IMR-90 (cell line): ENCODE measurements around the gene VPS33A. TPM values are rescaled to one million over a fixed set of nuclear protein-coding genes. Genes with fewer than 3 reads are reported as not detected.

Experiments used
- ATAC-seq: fragments of 200-7000 bp; cut with Tn5 transposase; 2 replicates; pipeline ENCODE4 v1.9.1; 2020; ENCODE audit warnings: low read depth, mild to moderate bottlenecking, moderate library complexity
- BruUV-seq: library from RNA; stranded (reverse); fragments of 400-500 nt; replicated peaks from 2 replicates; lab custom pipeline; 2021; lab: Mats Ljungman, UMichigan
- CTCF ChIA-PET: fragments of 300-600 bp; formaldehyde crosslinking; extraction: SDS; loops from one replicate; lab custom pipeline; 2021; ENCODE audit warnings: antibody characterized with exemption; lab: Yijun Ruan, JAX
- POLR2A ChIA-PET: fragments of 300-600 bp; sonication (Branson Sonifier 250); formaldehyde crosslinking; loops from one replicate; lab custom pipeline; 2022; ENCODE audit warnings: antibody characterized with exemption; ENCODE audit not compliant: unreplicated experiment; lab: Charles Lee
- DNase-seq: peaks from one replicate; pipeline ENCODE4 v3.0.0; 2013
- H2AFZ ChIP-seq: replicated peaks from 2 replicates; pipeline ENCODE3; 2013; ENCODE audit warnings: low read length, mild to moderate bottlenecking; ENCODE audit not compliant: poor library complexity
- H2AK5ac ChIP-seq: 2 replicates; pipeline ENCODE4 v1.6.1; 2013; ENCODE audit warnings: low read depth, low read length, inconsistent platforms
- H2AK9ac ChIP-seq: replicated peaks from 2 replicates; pipeline ENCODE3; 2013; ENCODE audit warnings: mild to moderate bottlenecking, low read depth, low read length, moderate library complexity; ENCODE audit not compliant: poor library complexity
- H2BK120ac ChIP-seq: 2 replicates; pipeline ENCODE4 v1.6.1; 2013; ENCODE audit warnings: low read depth, low read length, inconsistent platforms
- H2BK15ac ChIP-seq: 3 replicates; pipeline ENCODE4 v1.6.1; 2013; ENCODE audit warnings: low read depth, low read length, inconsistent platforms
- H2BK20ac ChIP-seq: 2 replicates; pipeline ENCODE4 v1.6.1; 2013; ENCODE audit warnings: low read depth, mild to moderate bottlenecking, inconsistent platforms, low read length, moderate library complexity
- H2BK5ac ChIP-seq: 2 replicates; pipeline ENCODE4 v1.6.1; 2013; ENCODE audit warnings: mild to moderate bottlenecking, low read depth, low read length, inconsistent platforms; ENCODE audit not compliant: poor library complexity, severe bottlenecking
- H3K14ac ChIP-seq: replicated peaks from 2 replicates; pipeline ENCODE4 v1.6.1; 2013; ENCODE audit warnings: low read depth, low read length, inconsistent platforms
- H3K18ac ChIP-seq: 2 replicates; pipeline ENCODE4 v1.6.1; 2013; ENCODE audit warnings: low read depth, low read length, control low read depth
- H3K23ac ChIP-seq: 2 replicates; pipeline ENCODE4 v1.6.1; 2013; ENCODE audit warnings: low read depth, low read length, inconsistent platforms
- H3K27ac ChIP-seq: 2 replicates; pipeline ENCODE4 v1.5.1; 2013; ENCODE audit warnings: mild to moderate bottlenecking, control low read depth, low read length; ENCODE audit not compliant: insufficient read depth
- H3K27me3 ChIP-seq: 2 replicates; pipeline ENCODE4 v1.6.1; 2013; ENCODE audit warnings: low read length; ENCODE audit not compliant: control insufficient read depth, insufficient read depth
- H3K36me3 ChIP-seq: 2 replicates; pipeline ENCODE4 v1.6.1; 2013; ENCODE audit warnings: low read length, mixed read lengths; ENCODE audit not compliant: control insufficient read depth, insufficient read depth
- H3K4ac ChIP-seq: 2 replicates; pipeline ENCODE4 v1.6.1; 2013; ENCODE audit warnings: low read depth, low read length, inconsistent platforms
- H3K4me1 ChIP-seq: 2 replicates; pipeline ENCODE4 v1.6.1; 2013; ENCODE audit warnings: low read length, mixed read lengths; ENCODE audit not compliant: control insufficient read depth, insufficient read depth
- H3K4me2 ChIP-seq: 2 replicates; pipeline ENCODE4 v1.6.1; 2013; ENCODE audit warnings: low read depth, mild to moderate bottlenecking, control low read depth, low read length, moderate library complexity
- H3K4me3 ChIP-seq: 2 replicates; pipeline ENCODE4 v1.5.1; 2013; ENCODE audit warnings: low read depth, mild to moderate bottlenecking, control low read depth, low read length, moderate library complexity; ENCODE audit not compliant: insufficient read depth
- H3K56ac ChIP-seq: 2 replicates; pipeline ENCODE4 v1.6.1; 2013; ENCODE audit warnings: low read length, inconsistent platforms; ENCODE audit not compliant: insufficient read depth; ENCODE audit errors: extremely low read depth
- H3K79me1 ChIP-seq, 2 experiments: 2 replicates each; pipeline ENCODE4 v1.6.1; 2013; ENCODE audit warnings: low read length in 2 of 2, inconsistent platforms in 1 of 2, low read depth in 1 of 2
- H3K9ac ChIP-seq: 2 replicates; pipeline ENCODE4 v1.6.1; 2013; ENCODE audit warnings: low read depth, low read length, control low read depth
- H3K9me1 ChIP-seq: 2 replicates; pipeline ENCODE4 v1.6.1; 2013; ENCODE audit warnings: low read length, inconsistent platforms; ENCODE audit not compliant: insufficient read depth
- H3K9me3 ChIP-seq: 2 replicates; pipeline ENCODE4 v1.6.1; 2013; ENCODE audit warnings: low read length; ENCODE audit not compliant: control insufficient read depth, insufficient read depth
- H4K20me1 ChIP-seq: 2 replicates; pipeline ENCODE4 v1.6.1; 2013; ENCODE audit warnings: low read length, inconsistent platforms; ENCODE audit not compliant: insufficient read depth
- H4K5ac ChIP-seq: 2 replicates; pipeline ENCODE4 v1.6.1; 2013; ENCODE audit warnings: mild to moderate bottlenecking, low read depth, low read length, control low read depth
- H4K8ac ChIP-seq, 2 experiments: 2 replicates each; pipeline ENCODE4 v1.6.1; 2013; ENCODE audit warnings: low read depth in 2 of 2, low read length in 2 of 2, control low read depth in 1 of 2, inconsistent platforms in 1 of 2
- H4K91ac ChIP-seq: 2 replicates; pipeline ENCODE4 v1.6.1; 2013; ENCODE audit warnings: low read depth, low read length, inconsistent platforms; ENCODE audit not compliant: insufficient read depth
- BHLHE40 ChIP-seq: fragments of 150-350 bp; IDR thresholded peaks from 2 replicates; pipeline ENCODE4 v1.6.1; 2016; ENCODE audit warnings: mild to moderate bottlenecking, low read depth, low read length
- CEBPB ChIP-seq: IDR thresholded peaks from 2 replicates; pipeline ENCODE4 v1.6.1; 2012; ENCODE audit warnings: low read depth, low read length, improper control_type of control experiment
- CHD1 ChIP-seq: IDR thresholded peaks from 2 replicates; pipeline ENCODE4 v1.6.1; 2012; ENCODE audit warnings: low read depth, low read length, improper control_type of control experiment
- FOS ChIP-seq: fragments of 150-350 bp; IDR thresholded peaks from 2 replicates; pipeline ENCODE4 v1.6.1; 2016; ENCODE audit warnings: low read depth, low read length
- MAFK ChIP-seq: IDR thresholded peaks from 2 replicates; pipeline ENCODE4 v1.6.1; 2012; ENCODE audit warnings: low read depth, low read length, improper control_type of control experiment
- MAZ ChIP-seq: IDR thresholded peaks from 2 replicates; pipeline ENCODE4 v1.6.1; 2012; ENCODE audit warnings: low read depth, mild to moderate bottlenecking, low read length, improper control_type of control experiment, moderate library complexity, borderline replicate concordance
- NFE2L2 ChIP-seq: fragments of 150-350 bp; IDR thresholded peaks from 2 replicates; pipeline ENCODE4 v1.6.1; 2016; ENCODE audit warnings: low read depth, mild to moderate bottlenecking, low read length
- POLR2A ChIP-seq: IDR thresholded peaks from 2 replicates; pipeline ENCODE4 v1.6.1; 2012; ENCODE audit warnings: mild to moderate bottlenecking, low read depth, low read length
- RAD21 ChIP-seq: IDR thresholded peaks from 2 replicates; pipeline ENCODE4 v1.6.1; 2012; ENCODE audit warnings: low read length, improper control_type of control experiment
- RCOR1 ChIP-seq: IDR thresholded peaks from 2 replicates; pipeline ENCODE4 v1.6.1; 2012; ENCODE audit warnings: mild to moderate bottlenecking, low read length, improper control_type of control experiment; ENCODE audit not compliant: insufficient replicate concordance
- RFX5 ChIP-seq: IDR thresholded peaks from 2 replicates; pipeline ENCODE4 v1.8.0; 2012; ENCODE audit warnings: low read depth, mild to moderate bottlenecking, low read length, moderate library complexity
- SMC3 ChIP-seq: fragments of 150-350 bp; IDR thresholded peaks from 2 replicates; pipeline ENCODE4 v1.6.1; 2016; ENCODE audit warnings: low read depth, mild to moderate bottlenecking, antibody characterized with exemption, low read length, moderate library complexity
- WGBS, 2 experiments: methylation state at CpG; one replicate each; pipeline versions ENCODE4 v1.1.5 to v1.1.7; 2013; ENCODE audit warnings: missing lambda C conversion rate in 2 of 2; ENCODE audit not compliant: insufficient read length in 1 of 2; ENCODE audit errors: extremely low coverage in 2 of 2; 5-methylcytosine and 5-hydroxymethylcytosine counted together
- dilution Hi-C: fragments of 300-500 bp; cut with HindIII; formaldehyde crosslinking; loops from one replicate; pipeline ENCODE4 v1.14.3; 2018; ENCODE audit warnings: low sequenced_read_pairs; ENCODE audit not compliant: unreplicated experiment
- in situ Hi-C: fragments of 300-500 bp; cut with MboI; formaldehyde crosslinking; loops from 3 replicates; pipeline ENCODE4 v1.14.3; 2019; ENCODE audit warnings: low sequenced_read_pairs, inconsistent platforms, mixed read lengths
- intact Hi-C: fragments of 100-400 bp; cut with micrococcal nuclease; formaldehyde crosslinking; loops from 2 replicates; pipeline ENCODE4 v1.10.0; 2022
- polyA plus RNA-seq, 3 experiments: library from polyadenylated mRNA; depleted of rRNA; stranded (reverse); fragments of >200 nt; gene quantifications; 2 replicates each; pipeline ENCODE4 v1.2.3, GENCODE V29; 2012; ENCODE audit warnings: low replicate concordance in 1 of 3
- total RNA-seq: library from RNA; depleted of rRNA; stranded (reverse); fragments of >200 nt; gene quantifications from 2 replicates; pipeline ENCODE4 v1.2.3, GENCODE V29; 2012
- TF ChIP-seq, protein P1 (sequence below): fragments of 150-350 bp; IDR thresholded peaks from 2 replicates; pipeline ENCODE4 v1.6.1; 2016; ENCODE audit warnings: low read depth, mild to moderate bottlenecking, low read length, moderate library complexity, borderline replicate concordance
- TF ChIP-seq, protein P2 (sequence below): fragments of 150-350 bp; IDR thresholded peaks from 2 replicates; pipeline ENCODE4 v1.6.1; 2017; ENCODE audit warnings: mild to moderate bottlenecking, antibody characterized with exemption, low read length, low read depth

VPS33A gene
- total and polyA plus RNA-seq, 2 of the 4 experiments (the other 2 are of a cell fraction): 14.0 to 20.3 TPM

DNA sequence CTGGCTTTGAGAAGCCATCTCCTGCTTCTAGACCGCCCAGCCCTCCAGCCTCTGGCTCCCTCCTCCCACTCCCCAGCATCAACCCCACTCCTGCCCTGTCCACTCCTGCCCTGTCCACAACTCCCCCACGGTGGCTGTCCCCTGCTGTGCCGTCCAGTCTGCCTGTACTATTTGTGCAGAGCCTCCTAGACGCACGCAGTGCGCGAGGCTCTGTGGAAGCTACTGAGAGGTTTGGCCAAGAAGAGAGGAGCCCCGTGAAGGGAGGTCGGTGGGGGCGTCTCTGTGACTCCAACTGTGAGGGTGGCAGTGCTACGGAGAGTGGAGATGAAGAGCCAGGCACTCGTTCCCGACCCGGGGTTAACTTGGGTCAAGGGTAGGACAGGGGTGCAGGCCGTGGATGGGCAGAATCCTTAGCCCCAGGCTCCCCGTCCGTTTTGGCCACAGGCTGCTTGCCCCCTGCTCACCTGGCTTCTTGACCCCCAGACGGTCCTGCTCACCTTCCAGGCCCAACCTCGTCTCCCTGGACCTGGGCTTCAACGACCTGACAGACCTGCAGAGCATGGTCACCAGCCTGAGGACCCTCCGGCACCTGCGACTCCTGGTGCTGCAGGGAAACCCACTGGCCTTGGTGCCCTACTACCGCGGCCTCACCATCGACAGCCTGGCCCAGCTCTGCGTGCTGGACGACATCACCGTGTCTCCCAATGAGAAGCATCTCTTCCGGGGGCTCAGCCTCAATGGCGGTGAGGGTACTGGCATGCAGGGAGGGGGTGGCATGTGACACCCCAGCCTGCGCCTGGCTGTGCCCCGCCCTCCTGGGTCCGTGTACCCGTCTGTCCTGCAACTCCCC lies 76.4 kb downstream of the VPS33A start (continued):
- TF ChIP-seq SMC3: no peak

DNA sequence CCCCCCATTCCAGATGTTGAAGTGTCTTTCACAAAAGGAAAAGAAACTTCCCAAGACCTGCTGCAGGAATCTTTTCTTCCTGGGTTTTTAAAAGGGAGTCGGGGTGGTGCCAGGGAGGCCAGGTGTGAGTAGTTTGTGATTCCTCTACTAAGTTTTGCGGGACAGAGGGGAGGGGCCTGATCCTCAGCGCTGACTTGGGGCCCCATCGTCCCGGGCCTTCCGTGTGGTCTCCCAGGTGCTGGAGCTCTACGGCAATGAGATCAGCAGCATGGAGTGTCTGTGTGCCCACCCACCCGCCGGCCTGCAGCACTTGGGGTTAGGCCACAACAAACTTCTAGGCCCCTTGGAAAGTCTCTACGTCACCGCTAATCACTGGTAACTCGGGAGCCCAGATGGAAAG lies 78.8 kb downstream of the VPS33A start:
- WGBS, 2 experiments: 42% methylated on average over 6 of the region's 12 CpGs; no CpG with 5 or more reads in 1 of the 2 experiments
- Histone ChIP-seq H3K79me1 (no peaks in the 10 kb centered on the region), H2BK20ac (no peak overlapping the region), H2BK5ac (no peak overlapping the region), H2AK9ac (no peak overlapping the region), H2BK15ac (no peak overlapping the region), H3K4me3 (no peak overlapping the region), H3K9ac (no peak overlapping the region), H4K5ac (no peak overlapping the region), H3K4me2 (no peak overlapping the region), H2AFZ (no peak overlapping the region), H3K36me3 (no peaks in the 10 kb centered on the region), H3K4me1 (peaks cover 5% of the 10 kb centered on the region; the same call in 1 of the 2 replicates), H3K9me1 (no peaks in the 10 kb centered on the region), H4K91ac (no peak overlapping the region), H3K56ac (no peak overlapping the region), H3K14ac (no peak overlapping the region), H2BK120ac (no peak overlapping the region), H3K18ac (no peak overlapping the region), H2AK5ac (no peak overlapping the region), H3K4ac (no peak overlapping the region), H3K27me3 (no peaks in the 10 kb centered on the region), H4K8ac (no peak overlapping the region), H3K27ac (no peak overlapping the region), H3K9me3 (0 out of 2 replicates have a peak, but pooled peaks cover 2% of the 10 kb centered on the region), H4K20me1 (no peaks in the 10 kb centered on the region), H3K23ac (no peak overlapping the region)
- in situ Hi-C loops: no loop called here
- ChIA-PET POLR2A (interaction anchor here (0.5 kb wide), 1 partner anchor 151 kb away, joined by 3 read pairs; no protein-coding TSS in a partner anchor), CTCF (no interaction called here)
- dilution Hi-C loops: no loop called here
- intact Hi-C loops: no loop called here
- no TSS peak for BruUV-seq
- ATAC-seq: no peak
- DNase-seq: no peak
- TF ChIP-seq, protein P1, sequence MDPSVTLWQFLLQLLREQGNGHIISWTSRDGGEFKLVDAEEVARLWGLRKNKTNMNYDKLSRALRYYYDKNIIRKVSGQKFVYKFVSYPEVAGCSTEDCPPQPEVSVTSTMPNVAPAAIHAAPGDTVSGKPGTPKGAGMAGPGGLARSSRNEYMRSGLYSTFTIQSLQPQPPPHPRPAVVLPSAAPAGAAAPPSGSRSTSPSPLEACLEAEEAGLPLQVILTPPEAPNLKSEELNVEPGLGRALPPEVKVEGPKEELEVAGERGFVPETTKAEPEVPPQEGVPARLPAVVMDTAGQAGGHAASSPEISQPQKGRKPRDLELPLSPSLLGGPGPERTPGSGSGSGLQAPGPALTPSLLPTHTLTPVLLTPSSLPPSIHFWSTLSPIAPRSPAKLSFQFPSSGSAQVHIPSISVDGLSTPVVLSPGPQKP: no peak
- no peak for TF ChIP-seq MAFK
- no peak for TF ChIP-seq RCOR1
- no peak for TF ChIP-seq BHLHE40
- no peak for TF ChIP-seq FOS
- TF ChIP-seq, protein P2, sequence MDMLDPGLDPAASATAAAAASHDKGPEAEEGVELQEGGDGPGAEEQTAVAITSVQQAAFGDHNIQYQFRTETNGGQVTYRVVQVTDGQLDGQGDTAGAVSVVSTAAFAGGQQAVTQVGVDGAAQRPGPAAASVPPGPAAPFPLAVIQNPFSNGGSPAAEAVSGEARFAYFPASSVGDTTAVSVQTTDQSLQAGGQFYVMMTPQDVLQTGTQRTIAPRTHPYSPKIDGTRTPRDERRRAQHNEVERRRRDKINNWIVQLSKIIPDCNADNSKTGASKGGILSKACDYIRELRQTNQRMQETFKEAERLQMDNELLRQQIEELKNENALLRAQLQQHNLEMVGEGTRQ: no peak
- no peak for TF ChIP-seq RAD21
- no peak for TF ChIP-seq CEBPB
- no peak for TF ChIP-seq CHD1
- TF ChIP-seq NFE2L2: no peak
- no peak for TF ChIP-seq MAZ
- TF ChIP-seq RFX5: no peak
- TF ChIP-seq SMC3: no peak
- no peak for TF ChIP-seq POLR2A
